H7 (cell line): ENCODE results near the gene SIGLEC14. TPM values are rescaled to one million over a fixed set of nuclear protein-coding genes. Genes with fewer than 3 reads are reported as not detected.

ENCODE experiments used
- total RNA-seq: library from RNA; depleted of rRNA; stranded (reverse); fragments of >200 nt; shearing (Covaris generic); gene quantifications from 2 replicates; pipeline ENCODE4 v1.2.3, GENCODE V29; 2014; rRNA removed

SIGLEC14 gene
- total RNA-seq, 1 experiment from 2014 or later = not detected

Other genes with a start within 250 kb of the SIGLEC14 start
- not detected in 2 replicates for gene SIGLEC10, start 229.2 kb downstream of the SIGLEC14 start, total RNA-seq
- not detected in 2 replicates for gene SIGLEC8, start 188.4 kb downstream of the SIGLEC14 start, total RNA-seq
- gene CEACAM18, start 168.3 kb downstream of the SIGLEC14 start, total RNA-seq = not detected in 2 replicates
- not detected in 2 replicates for gene SIGLEC12, start 145.0 kb downstream of the SIGLEC14 start, total RNA-seq
- gene SIGLEC6, start 115.2 kb downstream of the SIGLEC14 start, total RNA-seq = not detected in 2 replicates
- gene ZNF175, start 75.5 kb downstream of the SIGLEC14 start, total RNA-seq = 2.4 and 3.0 TPM in 2 replicates
- not detected in 2 replicates for gene SIGLEC5, start 16.4 kb downstream of the SIGLEC14 start, total RNA-seq
- 6.3 and 15.0 TPM in 2 replicates for gene SPACA6, start 46.5 kb upstream of the SIGLEC14 start, total RNA-seq
- 0.37 TPM in 1 of 2 replicates, not detected in the other for gene HAS1, start 77.2 kb upstream of the SIGLEC14 start, total RNA-seq
- gene FPR1, start 105.1 kb upstream of the SIGLEC14 start, total RNA-seq = not detected in 2 replicates
- gene FPR2, start 114.4 kb upstream of the SIGLEC14 start, total RNA-seq = not detected in 2 replicates
- gene FPR3, start 148.3 kb upstream of the SIGLEC14 start, total RNA-seq = not detected in 2 replicates
- gene ZNF577, start 241.1 kb upstream of the SIGLEC14 start, total RNA-seq = 6.5 and 15.0 TPM in 2 replicates